HepG2 (cell line): ENCODE results near the gene DLG2. TPM values are rescaled to one million over a fixed set of nuclear protein-coding genes. Genes with fewer than 3 reads are reported as not detected.

Experiments used
- ATAC-seq: fragments of 200-7000 bp; cut with Tn5 transposase; 3 replicates; pipeline ENCODE4 v1.9.1; 2020; ENCODE audit warnings: mild to moderate bottlenecking, moderate library complexity
- BruUV-seq: library from RNA; stranded (reverse); fragments of 400-500 nt; replicated peaks from 2 replicates; lab custom pipeline; 2021; lab: Mats Ljungman, UMichigan
- CTCF ChIA-PET: fragments of 300-600 bp; formaldehyde crosslinking; extraction: SDS; loops from one replicate; lab custom pipeline; 2021; ENCODE audit warnings: low total read pairs, inconsistent platforms, low intra/inter-chr PET ratio; lab: Yijun Ruan, JAX
- POLR2A ChIA-PET: fragments of 350-600 bp; sonication (Branson Sonifier 250); formaldehyde crosslinking; loops from one replicate; lab custom pipeline; 2020; ENCODE audit warnings: antibody characterized with exemption, inconsistent platforms; lab: Yijun Ruan, JAX
- DNase-seq: peaks from one replicate; pipeline ENCODE4 v3.0.0-alpha.2; 2015; ENCODE audit warnings: low spot score
- FAIRE-seq: peaks from 3 replicates; lab custom pipeline; 2011; peaks lifted over from hg19 to GRCh38; lab: Jason Lieb, UNC
- H2AFZ ChIP-seq: one replicate; pipeline ENCODE4 v1.6.1; 2011; ENCODE audit warnings: low read length, inconsistent platforms
- H3K27ac ChIP-seq: fragments of 300-600 bp; 3 replicates; pipeline ENCODE4 v1.8.0; 2011; ENCODE audit warnings: mixed run types, mild to moderate bottlenecking, mixed read lengths, low read length, inconsistent platforms; ENCODE audit not compliant: insufficient read depth; ENCODE audit errors: extremely low read length
- H3K27me3 ChIP-seq, 2 experiments: fragments of 200-600 bp in 1 of 2; 2 replicates in 1 of 2; 3 replicates in 1 of 2; pipeline versions ENCODE4 v1.6.0 to v1.8.0; 2011; ENCODE audit warnings: low read length in 2 of 2, mild to moderate bottlenecking in 2 of 2, moderate library complexity in 2 of 2, inconsistent platforms in 1 of 2; ENCODE audit not compliant: insufficient read depth in 2 of 2, control insufficient read depth in 1 of 2
- H3K36me3 ChIP-seq, 2 experiments: fragments of 200-600 bp in 1 of 2; replicated peaks in 1 of 2; 2 replicates in 1 of 2; 3 replicates in 1 of 2; pipeline versions ENCODE4 v1.5.1 to v1.8.0; 2011; ENCODE audit warnings: low read length in 2 of 2, inconsistent platforms in 1 of 2; ENCODE audit not compliant: insufficient read depth in 2 of 2, control insufficient read depth in 1 of 2
- H3K4me1 ChIP-seq: 2 replicates; pipeline ENCODE4 v1.5.1; 2012; ENCODE audit warnings: low read length, inconsistent platforms; ENCODE audit not compliant: insufficient read depth
- H3K4me2 ChIP-seq: 2 replicates; pipeline ENCODE4 v1.6.0; 2011; ENCODE audit warnings: low read depth, low read length, inconsistent platforms
- H3K4me3 ChIP-seq, 3 experiments: fragments of 200-600 bp in 1 of 3; sonication (generic), shearing (Covaris generic) in 1 of 3; replicated peaks in 1 of 3; 2 replicates each; pipeline ENCODE4 v1.5.1; 2011 to 2016; ENCODE audit warnings: low read length in 3 of 3, inconsistent platforms in 2 of 3, low read depth in 2 of 3, mild to moderate bottlenecking in 2 of 3, control low read depth in 1 of 3, mixed read lengths in 1 of 3; ENCODE audit not compliant: insufficient read depth in 1 of 3
- H3K79me2 ChIP-seq: one replicate; pipeline ENCODE4 v1.6.1; 2011; ENCODE audit warnings: low read length, inconsistent platforms; ENCODE audit not compliant: insufficient read depth
- H3K9ac ChIP-seq: 2 replicates; pipeline ENCODE4 v1.6.0; 2011; ENCODE audit warnings: mild to moderate bottlenecking, low read depth, low read length, inconsistent platforms; ENCODE audit not compliant: insufficient read depth
- H3K9me3 ChIP-seq: 2 replicates; pipeline ENCODE4 v1.5.1; 2012; ENCODE audit warnings: mild to moderate bottlenecking, low read length
- H4K20me1 ChIP-seq: 2 replicates; pipeline ENCODE4 v1.6.0; 2011; ENCODE audit warnings: inconsistent platforms, mild to moderate bottlenecking, low read length, moderate library complexity; ENCODE audit not compliant: insufficient read depth
- ATF7 ChIP-seq, 2 experiments: fragments of 450-650 bp in 1 of 2; sonication (generic) in 1 of 2; formaldehyde crosslinking in 1 of 2; IDR thresholded peaks; 2 replicates each; pipeline versions ENCODE4 v1.4.0 to v1.6.1; 2016 to 2020; ENCODE audit warnings: antibody characterized with exemption in 1 of 2, mild to moderate bottlenecking in 1 of 2, missing genetic modification reagents in 1 of 2
- CBX5 ChIP-seq: sonication (generic); formaldehyde crosslinking; IDR thresholded peaks from 2 replicates; pipeline ENCODE4 v1.4.0; 2020; ENCODE audit warnings: missing genetic modification reagents, borderline replicate concordance
- FOSL2 ChIP-seq: sonication (generic); formaldehyde crosslinking; IDR thresholded peaks from 2 replicates; pipeline ENCODE4 v1.4.0; 2020; ENCODE audit warnings: missing genetic modification reagents
- NFIC ChIP-seq: IDR thresholded peaks from 2 replicates; pipeline ENCODE4 v1.6.1; 2012; ENCODE audit warnings: mild to moderate bottlenecking, low read length, inconsistent platforms
- REST ChIP-seq, 2 experiments: IDR thresholded peaks; 2 replicates each; pipeline ENCODE4 v1.6.1; 2011 to 2012; ENCODE audit warnings: low read length in 2 of 2, borderline replicate concordance in 1 of 2, low read depth in 1 of 2, mild to moderate bottlenecking in 1 of 2, moderate library complexity in 1 of 2
- SATB2 ChIP-seq: sonication (generic); formaldehyde crosslinking; IDR thresholded peaks from 2 replicates; pipeline ENCODE4 v1.5.0; 2020; ENCODE audit warnings: missing genetic modification reagents
- WGBS: methylation state at CpG from one replicate; pipeline ENCODE4 v1.1.6; 2017; ENCODE audit warnings: low lambda C conversion rate; 5-methylcytosine and 5-hydroxymethylcytosine counted together
- in situ Hi-C: cut with HindIII; loops from 2 replicates; pipeline ENCODE4 v1.10.0; 2017; ENCODE audit warnings: low pct_unique_long_range_greater_than_20kb; ENCODE audit not compliant: extremely low pct_ligation_motif_present
- intact Hi-C: fragments of 100-400 bp; cut with micrococcal nuclease; formaldehyde crosslinking; loops from one replicate; pipeline ENCODE4 v1.10.0; 2022; ENCODE audit not compliant: unreplicated experiment
- polyA plus RNA-seq, 8 experiments: library from polyadenylated mRNA; depleted of rRNA in 3 of 8; stranded (reverse) in 7 of 8; unstranded in 1 of 8; fragments of >200 nt; fragmentation: Illumina TruSeq in 4 of 8; extraction: Trizol in 4 of 8; gene quantifications; 2 replicates each; pipeline versions ENCODE4 v1.2.1 to v1.2.3, GENCODE V29; 2011 to 2016; ENCODE audit warnings: low read depth in 4 of 8, missing spikeins in 1 of 8, mixed read lengths in 1 of 8; ENCODE audit not compliant: insufficient read depth in 1 of 8
- total RNA-seq, 5 experiments: library from RNA; depleted of rRNA; stranded (reverse); fragments of >200 nt; fragmentation: Illumina TruSeq; extraction: Trizol; gene quantifications; 2 replicates each; pipeline ENCODE4 v1.2.3, GENCODE V29; 2016; ENCODE audit warnings: low read depth in 1 of 5
- TF ChIP-seq, protein P1 (sequence below): sonication (generic); formaldehyde crosslinking; conservative IDR thresholded peaks from 2 replicates; pipeline ENCODE4 v1.4.0; 2020; ENCODE audit warnings: mild to moderate bottlenecking, missing genetic modification reagents, moderate library complexity

DLG2 gene
- total and polyA plus RNA-seq, 2 of the 13 experiments (the other 11 are each of a cell fraction or from before 2014, with no cell fraction given): 0.46 to 1.0 TPM

DNA sequence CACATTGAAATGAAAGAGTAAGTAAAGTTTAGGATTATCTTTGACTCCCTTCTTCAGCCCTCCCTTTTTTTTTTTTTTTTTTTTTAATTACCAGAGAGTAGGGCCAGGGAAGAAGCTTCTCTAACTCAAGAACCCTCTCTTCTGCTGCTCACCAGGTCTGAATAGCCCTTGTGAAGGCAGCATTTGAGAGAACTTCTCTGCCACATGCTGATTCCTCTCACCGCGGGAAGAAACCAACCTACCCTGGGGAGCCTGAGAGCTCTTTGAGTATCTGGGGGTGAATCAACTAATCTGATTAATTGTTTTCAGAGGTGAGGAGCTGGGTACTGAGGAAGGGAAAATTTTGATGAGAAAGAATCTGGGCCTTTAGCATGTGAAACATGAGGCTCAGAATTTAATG, 1906.5 kb downstream of the DLG2 start (continued):
- TF ChIP-seq REST (IDR thresholded peaks at IDR 0.05; ENCODE audit: borderline replicate concordance in 1 of 2, low read depth in 1 of 2, low read length in 2 of 2): no peak
- TF ChIP-seq FOSL2 (CRISPR knock-in tag): no peak
- no peak for TF ChIP-seq NFIC
- TF ChIP-seq SATB2 (CRISPR knock-in tag): no peak
- TF ChIP-seq, protein P1, sequence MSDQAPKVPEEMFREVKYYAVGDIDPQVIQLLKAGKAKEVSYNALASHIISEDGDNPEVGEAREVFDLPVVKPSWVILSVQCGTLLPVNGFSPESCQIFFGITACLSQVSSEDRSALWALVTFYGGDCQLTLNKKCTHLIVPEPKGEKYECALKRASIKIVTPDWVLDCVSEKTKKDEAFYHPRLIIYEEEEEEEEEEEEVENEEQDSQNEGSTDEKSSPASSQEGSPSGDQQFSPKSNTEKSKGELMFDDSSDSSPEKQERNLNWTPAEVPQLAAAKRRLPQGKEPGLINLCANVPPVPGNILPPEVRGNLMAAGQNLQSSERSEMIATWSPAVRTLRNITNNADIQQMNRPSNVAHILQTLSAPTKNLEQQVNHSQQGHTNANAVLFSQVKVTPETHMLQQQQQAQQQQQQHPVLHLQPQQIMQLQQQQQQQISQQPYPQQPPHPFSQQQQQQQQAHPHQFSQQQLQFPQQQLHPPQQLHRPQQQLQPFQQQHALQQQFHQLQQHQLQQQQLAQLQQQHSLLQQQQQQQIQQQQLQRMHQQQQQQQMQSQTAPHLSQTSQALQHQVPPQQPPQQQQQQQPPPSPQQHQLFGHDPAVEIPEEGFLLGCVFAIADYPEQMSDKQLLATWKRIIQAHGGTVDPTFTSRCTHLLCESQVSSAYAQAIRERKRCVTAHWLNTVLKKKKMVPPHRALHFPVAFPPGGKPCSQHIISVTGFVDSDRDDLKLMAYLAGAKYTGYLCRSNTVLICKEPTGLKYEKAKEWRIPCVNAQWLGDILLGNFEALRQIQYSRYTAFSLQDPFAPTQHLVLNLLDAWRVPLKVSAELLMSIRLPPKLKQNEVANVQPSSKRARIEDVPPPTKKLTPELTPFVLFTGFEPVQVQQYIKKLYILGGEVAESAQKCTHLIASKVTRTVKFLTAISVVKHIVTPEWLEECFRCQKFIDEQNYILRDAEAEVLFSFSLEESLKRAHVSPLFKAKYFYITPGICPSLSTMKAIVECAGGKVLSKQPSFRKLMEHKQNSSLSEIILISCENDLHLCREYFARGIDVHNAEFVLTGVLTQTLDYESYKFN (CRISPR knock-in tag): no peak
- TF ChIP-seq, all 625 proteins: peak for 0

DNA sequence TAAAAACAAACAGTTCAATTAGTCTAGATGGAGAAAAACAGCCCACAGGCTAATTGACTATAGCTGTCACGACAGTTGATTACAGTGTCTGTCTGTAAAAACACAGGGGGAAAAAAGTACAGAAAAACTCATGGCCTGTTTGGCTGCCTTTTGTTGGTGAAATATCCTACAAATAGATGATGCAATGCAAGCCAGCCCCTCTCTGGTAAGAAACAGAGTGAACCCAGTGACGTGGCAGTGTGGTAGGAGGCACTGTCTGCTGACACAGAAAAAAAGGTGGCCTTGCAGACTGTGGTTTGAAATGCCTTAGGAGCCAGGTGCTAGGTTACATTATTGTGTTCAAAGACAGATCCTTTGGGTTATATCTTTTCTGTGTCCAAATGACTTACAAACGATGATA, 1909.6 kb downstream of the DLG2 start:
- H2AFZ ChIP-seq: no peak overlapping the region
- no peaks in the 10 kb centered on the region for H3K4me1 ChIP-seq
- DNase-seq: no peak
- in situ Hi-C loops: loop anchor here (10.0 kb wide), 1 partner anchor 423 kb away; no protein-coding TSS in a partner anchor
- no peak overlapping the region for H3K27ac ChIP-seq
- ChIA-PET POLR2A (no interaction called here), CTCF (no interaction called here)
- H3K9me3 ChIP-seq: no peaks in the 10 kb centered on the region
- no peaks in the 10 kb centered on the region for H3K79me2 ChIP-seq
- FAIRE-seq: no peak
- H3K4me2 ChIP-seq: no peak overlapping the region
- H3K27me3 ChIP-seq: no peaks in the 10 kb centered on the region
- 9% methylated on average over 3 of the region's 3 CpGs for WGBS
- intact Hi-C loops: no loop called here
- no TSS peak for BruUV-seq
- H3K9ac ChIP-seq: no peak overlapping the region
- ATAC-seq: no peak
- no peaks in the 10 kb centered on the region for H4K20me1 ChIP-seq
- no peak overlapping the region for H3K4me3 ChIP-seq
- H3K36me3 ChIP-seq: no peaks in the 10 kb centered on the region
- TF ChIP-seq ATF7 (IDR thresholded peaks at IDR 0.05): peak; percentile 27; the same call in 1 of the 2 replicates
- TF ChIP-seq ATF7 (CRISPR knock-in tag; IDR thresholded peaks at IDR 0.05): no peak
- no peak for TF ChIP-seq CBX5 (CRISPR knock-in tag)
